ENCODE measurements around the gene EFHD2.

Gene EFHD2

GRCh38 chr1:15412843-15413242, 3.2 kb downstream of the EFHD2 start:
- Histone ChIP-seq H3K9me2 (replicated peaks; ENCODE audit: insufficient read depth, low read length) (no peaks in the 10 kb centered on the region), H2AFZ (ENCODE audit: low read depth, low read length, severe bottlenecking) (no peak overlapping the region), H3K27me3 (ENCODE audit: low read length) (no peaks in the 10 kb centered on the region), H3K4me2 (ENCODE audit: low read depth, low read length, poor library complexity, severe bottlenecking) (no peak overlapping the region), H3K9ac (ENCODE audit: low read length) (no peak overlapping the region), H3K79me2 (ENCODE audit: insufficient read depth, low read length) (peaks cover 20% of the 10 kb centered on the region; the same call in 1 of the 2 replicates), H3K36me3 (ENCODE audit: low read length) (no peaks in the 10 kb centered on the region), H3K4me3 (ENCODE audit: insufficient read depth, low read length, poor library complexity, severe bottlenecking) (no peak overlapping the region), H4K20me1 (ENCODE audit: low read depth, low read length) (no peaks in the 10 kb centered on the region), H3K9me3 (ENCODE audit: insufficient read depth, low read length) (no peaks in the 10 kb centered on the region), H3K27ac (ENCODE audit: low read depth, low read length) (no peak overlapping the region), H3F3A (ENCODE audit: insufficient read depth) (no peaks in the 10 kb centered on the region)
- no peak for TF ChIP-seq EZH2phosphoT487 (conservative IDR thresholded peaks at IDR 0.05; ENCODE audit: low read length)
- TF ChIP-seq CTCF (IDR thresholded peaks at IDR 0.05; ENCODE audit: insufficient read depth, low read length, poor library complexity, severe bottlenecking) = no peak

DNA sequence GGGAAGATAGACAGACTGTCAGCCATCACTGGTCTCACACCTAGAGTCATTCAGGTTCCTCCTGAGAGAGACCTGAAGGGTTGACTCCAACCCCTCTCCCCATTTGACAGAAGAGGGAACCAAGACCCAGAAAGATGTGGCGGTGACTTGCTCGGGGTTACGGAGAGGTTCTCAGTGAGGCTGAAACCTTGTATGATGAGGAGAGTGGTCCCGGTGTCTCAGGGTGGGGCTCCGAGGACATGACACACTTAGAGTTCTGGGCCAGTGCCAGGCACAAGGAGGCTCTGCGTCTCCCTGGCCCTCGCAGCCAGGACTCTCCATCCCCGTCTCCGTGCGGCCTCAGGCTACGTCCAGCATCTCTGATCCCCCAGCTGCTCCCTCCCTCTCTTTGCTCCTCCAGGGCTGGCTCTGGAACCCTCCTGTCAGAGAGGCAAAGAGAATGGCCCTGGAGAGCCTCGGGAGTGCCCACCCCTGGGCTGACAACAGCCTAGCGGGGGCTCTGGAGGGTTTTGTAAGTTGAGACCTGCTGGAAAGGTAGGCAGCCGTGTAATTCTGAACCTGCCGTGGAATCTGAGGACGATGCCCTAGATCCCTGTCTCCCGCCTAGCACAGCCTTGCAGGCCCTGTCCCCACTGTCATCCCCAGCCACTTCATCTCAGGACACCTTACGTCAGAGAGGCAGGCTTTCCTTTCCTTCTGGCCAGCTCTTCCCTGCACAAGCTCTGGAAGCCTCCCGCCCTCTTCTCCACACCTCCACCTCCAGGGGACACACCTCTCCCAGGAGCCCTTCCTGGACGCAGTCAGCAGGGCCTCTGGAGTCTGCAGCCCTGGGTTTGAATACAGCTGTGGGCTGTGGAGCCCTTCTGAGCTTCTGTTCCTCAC, 4.1 kb downstream of the EFHD2 start:
- Histone ChIP-seq H3K79me2 (ENCODE audit: insufficient read depth, low read length) (peaks cover 20% of the 10 kb centered on the region; the same call in 1 of the 2 replicates), H3K9me2 (replicated peaks; ENCODE audit: insufficient read depth, low read length) (no peaks in the 10 kb centered on the region), H2AFZ (ENCODE audit: low read depth, low read length, severe bottlenecking) (no peak overlapping the region), H3K4me3 (ENCODE audit: insufficient read depth, low read length, poor library complexity, severe bottlenecking) (no peak overlapping the region), H3K9ac (ENCODE audit: low read length) (no peak overlapping the region), H3K36me3 (ENCODE audit: low read length) (no peaks in the 10 kb centered on the region), H3F3A (ENCODE audit: insufficient read depth) (no peaks in the 10 kb centered on the region), H3K9me3 (ENCODE audit: insufficient read depth, low read length) (no peaks in the 10 kb centered on the region), H4K20me1 (ENCODE audit: low read depth, low read length) (no peaks in the 10 kb centered on the region), H3K4me2 (ENCODE audit: low read depth, low read length, poor library complexity, severe bottlenecking) (no peak overlapping the region), H3K27ac (ENCODE audit: low read depth, low read length) (no peak overlapping the region), H3K27me3 (ENCODE audit: low read length) (no peaks in the 10 kb centered on the region)
- TF ChIP-seq EZH2phosphoT487 (conservative IDR thresholded peaks at IDR 0.05; ENCODE audit: low read length) (no peak), CTCF (IDR thresholded peaks at IDR 0.05; ENCODE audit: insufficient read depth, low read length, poor library complexity, severe bottlenecking) (no peak)

- peaks cover 21% of the 10 kb centered on the region; the same call in 1 of the 2 replicates for H3K79me2 ChIP-seq (ENCODE audit: insufficient read depth, low read length)
These were observed 4.8 kb downstream of the EFHD2 start for GRCh38 chr1:15414445-15414983.

More at GRCh38 chr1:15414445-15414983, 4.8 kb downstream of the EFHD2 start:
- H3K27me3 ChIP-seq (ENCODE audit: low read length) = no peaks in the 10 kb centered on the region
- H3K27ac ChIP-seq (ENCODE audit: low read depth, low read length) = no peak overlapping the region
- H3K9ac ChIP-seq (ENCODE audit: low read length) = no peak overlapping the region
- no peaks in the 10 kb centered on the region for H3F3A ChIP-seq (ENCODE audit: insufficient read depth)
- no peak overlapping the region for H3K4me3 ChIP-seq (ENCODE audit: insufficient read depth, low read length, poor library complexity, severe bottlenecking)
- no peaks in the 10 kb centered on the region for H3K36me3 ChIP-seq (ENCODE audit: low read length)
- H2AFZ ChIP-seq (ENCODE audit: low read depth, low read length, severe bottlenecking) = no peak overlapping the region
- H3K4me2 ChIP-seq (ENCODE audit: low read depth, low read length, poor library complexity, severe bottlenecking) = no peak overlapping the region
- H3K9me2 ChIP-seq (replicated peaks; ENCODE audit: insufficient read depth, low read length) = no peaks in the 10 kb centered on the region
- TF ChIP-seq EZH2phosphoT487 (conservative IDR thresholded peaks at IDR 0.05; ENCODE audit: low read length) (no peak), CTCF (IDR thresholded peaks at IDR 0.05; ENCODE audit: insufficient read depth, low read length, poor library complexity, severe bottlenecking) (no peak)
- H4K20me1 ChIP-seq (ENCODE audit: low read depth, low read length) = no peaks in the 10 kb centered on the region
- H3K9me3 ChIP-seq (ENCODE audit: insufficient read depth, low read length) = no peaks in the 10 kb centered on the region
